ENCODE results near the gene JDP2.
"Not testable (repeated sequence)": the region's sequence is repeated elsewhere in the genome, so short reads cannot be mapped to it uniquely, and the experiment has no call there.

JDP2 gene

DNA sequence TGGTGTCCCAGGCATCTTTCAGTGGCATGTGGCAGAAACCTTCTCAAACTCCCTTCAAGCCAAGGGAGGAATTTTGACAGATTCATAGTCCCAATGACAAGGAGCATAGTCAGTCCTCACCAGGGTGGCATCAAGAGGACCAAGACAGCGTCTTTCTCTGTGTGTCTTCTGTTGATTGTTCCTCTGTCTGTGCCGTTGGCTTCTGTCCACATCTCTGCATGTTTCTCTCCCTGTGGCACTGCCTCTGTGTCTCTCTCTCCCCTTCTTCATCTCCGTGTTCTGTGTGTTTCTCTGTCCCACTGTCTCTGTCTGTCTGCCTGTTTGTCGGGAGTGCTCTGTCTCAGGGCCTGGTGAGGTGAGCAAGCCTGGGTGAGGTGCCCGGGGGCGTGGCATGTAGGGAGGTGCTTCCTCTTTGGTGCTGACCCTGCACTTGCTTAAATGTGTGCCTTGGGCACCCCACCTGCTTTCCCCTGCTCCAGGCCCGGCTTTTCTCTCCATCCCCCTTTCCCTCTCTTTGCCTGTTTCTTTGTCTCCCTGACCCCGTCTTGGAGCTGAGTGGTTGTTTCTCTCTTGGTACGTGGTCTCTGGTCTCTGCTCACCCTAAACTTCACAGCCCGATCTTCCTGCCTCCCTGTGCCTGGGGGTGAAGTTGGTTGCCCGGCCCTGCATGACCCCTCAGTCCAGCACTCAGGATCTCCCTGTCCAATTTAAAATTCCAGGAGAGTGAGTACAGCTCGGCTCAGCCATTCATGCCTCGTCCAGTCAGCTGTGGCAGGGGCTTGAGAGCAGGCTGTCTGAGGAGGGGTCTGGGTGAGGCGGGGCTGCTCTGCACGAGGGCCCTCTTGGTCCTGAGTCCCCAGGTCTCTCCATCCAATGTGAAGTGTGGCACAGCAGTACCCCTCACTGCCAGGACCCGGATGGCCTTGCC lies 28.5 kb downstream of the JDP2 start:
- DNase-seq (ENCODE audit: low spot score): no peak

DNA sequence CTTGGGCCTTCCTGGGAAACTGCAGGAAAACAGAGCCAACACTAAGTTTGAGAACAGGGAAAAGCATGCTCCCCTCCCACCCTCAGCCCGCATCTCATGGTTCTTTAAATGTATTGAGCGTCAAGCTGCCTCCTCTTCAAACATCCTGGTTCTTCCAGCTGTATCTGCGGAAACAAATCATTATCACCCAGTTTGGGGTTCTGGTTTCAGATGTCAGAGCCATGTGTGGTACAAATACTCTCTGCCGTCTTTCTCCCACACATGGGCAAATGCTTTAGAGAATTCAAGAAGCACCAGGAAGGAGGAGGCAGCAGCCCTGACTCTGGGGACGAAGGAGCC lies 29.1 kb downstream of the JDP2 start:
- no peak for DNase-seq (ENCODE audit: low spot score)

DNA sequence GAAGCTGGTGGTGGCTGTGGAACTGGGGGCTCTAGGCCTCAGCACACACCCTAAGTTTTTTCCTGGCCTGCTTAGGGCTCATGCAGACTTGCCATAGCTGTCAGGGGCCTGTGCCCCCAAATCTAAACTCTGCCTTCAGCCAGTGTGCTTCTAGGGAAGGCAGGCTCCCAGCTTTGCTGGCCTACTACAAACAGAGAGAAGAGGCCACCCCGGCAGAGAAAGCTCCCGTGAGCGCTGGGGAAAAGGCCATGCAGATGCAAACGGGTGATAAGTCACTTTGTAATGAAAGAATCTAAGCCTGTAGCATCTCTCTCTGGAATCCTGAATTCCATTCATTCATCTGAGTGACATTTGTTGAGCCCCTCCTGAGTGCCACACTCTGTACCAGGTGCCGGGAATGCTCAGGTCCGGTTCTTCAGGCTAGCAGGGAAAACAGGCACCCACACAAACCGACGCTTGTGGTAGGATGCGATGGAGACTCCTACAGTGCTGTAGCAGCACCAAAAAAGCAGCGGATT lies 29.9 kb downstream of the JDP2 start:
- DNase-seq (ENCODE audit: low spot score): no peak

- no peak for DNase-seq (ENCODE audit: low spot score)
These were observed 30.5 kb downstream of the JDP2 start for GRCh38 chr14:75458305-75458704.

DNA sequence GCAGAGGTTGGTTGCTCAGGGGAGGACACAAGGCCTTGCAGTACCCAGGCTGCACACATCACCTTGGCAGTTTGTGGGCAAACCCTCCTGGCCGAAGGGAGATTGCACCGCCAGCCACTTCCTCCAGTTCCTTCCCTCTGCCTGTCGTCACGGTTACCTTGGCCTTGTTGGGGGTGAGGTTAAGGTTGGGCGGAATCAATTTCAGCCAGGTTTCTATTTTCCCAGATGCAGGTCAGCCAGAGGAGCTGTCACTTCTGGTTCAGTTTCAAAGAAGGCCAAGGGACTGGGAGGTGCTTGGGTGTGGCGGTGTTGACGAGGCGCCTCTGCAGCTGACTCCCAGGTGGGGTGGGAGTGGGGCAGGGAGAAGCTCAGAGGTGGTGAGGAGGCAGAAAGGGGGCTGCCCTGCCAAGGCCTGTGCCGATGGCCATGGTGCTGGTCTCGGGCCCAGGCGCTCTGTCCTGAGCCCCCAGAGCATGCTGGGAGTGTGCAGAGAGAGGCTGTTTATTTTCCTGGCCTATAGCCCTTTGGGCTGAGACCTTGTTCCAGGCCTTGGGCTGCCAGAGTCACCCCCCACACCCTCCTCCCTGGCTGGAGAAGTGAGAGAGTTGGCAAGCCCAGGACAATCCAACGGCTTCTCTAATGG lies 31.4 kb downstream of the JDP2 start:
- no peak for DNase-seq (ENCODE audit: low spot score)

DNA sequence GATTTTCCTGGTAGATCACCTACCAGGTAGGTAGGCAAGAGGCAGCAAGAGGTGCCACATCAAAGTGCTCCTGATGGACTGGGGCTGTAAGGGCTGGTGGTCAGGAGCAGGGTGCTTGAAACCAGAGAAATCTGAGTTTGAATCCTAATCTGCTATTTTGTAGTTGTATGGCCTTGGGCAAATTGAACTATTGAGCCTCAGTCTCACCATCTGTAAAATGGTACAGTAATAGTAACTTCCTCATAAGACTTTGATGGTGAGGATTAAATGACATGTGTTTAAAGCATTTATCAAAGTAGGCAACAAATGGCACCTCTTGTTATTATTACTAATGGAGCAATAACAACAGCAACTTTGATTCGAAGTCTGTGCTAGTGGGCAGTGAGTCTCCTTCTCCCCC lies 32.0 kb downstream of the JDP2 start:
- no peak for DNase-seq (ENCODE audit: low spot score)

GRCh38 chr14:75460394-75460793 lies 32.6 kb downstream of the JDP2 start:
- no peak for DNase-seq (ENCODE audit: low spot score)

DNA sequence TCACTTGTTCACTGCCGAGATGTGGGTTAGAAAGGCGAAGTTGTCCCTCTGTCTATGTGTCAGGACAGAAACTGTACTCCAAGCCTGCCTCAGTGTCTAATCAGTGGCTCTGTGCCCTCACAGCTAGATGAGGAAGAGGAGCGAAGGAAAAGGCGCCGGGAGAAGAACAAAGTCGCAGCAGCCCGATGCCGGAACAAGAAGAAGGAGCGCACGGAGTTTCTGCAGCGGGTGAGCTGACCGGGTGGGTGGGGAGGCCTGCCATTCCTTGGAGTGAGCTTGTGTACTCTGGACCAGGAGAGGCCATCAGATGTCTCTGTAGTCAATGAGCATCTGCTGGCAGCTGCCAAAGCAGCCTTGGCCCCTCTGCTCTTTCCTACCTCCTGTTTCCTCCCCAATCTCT lies 33.5 kb downstream of the JDP2 start:
- no peak for DNase-seq (ENCODE audit: low spot score)

- no peak for DNase-seq (ENCODE audit: low spot score)
These were observed 34.0 kb downstream of the JDP2 start for GRCh38 chr14:75461755-75462349.

DNA sequence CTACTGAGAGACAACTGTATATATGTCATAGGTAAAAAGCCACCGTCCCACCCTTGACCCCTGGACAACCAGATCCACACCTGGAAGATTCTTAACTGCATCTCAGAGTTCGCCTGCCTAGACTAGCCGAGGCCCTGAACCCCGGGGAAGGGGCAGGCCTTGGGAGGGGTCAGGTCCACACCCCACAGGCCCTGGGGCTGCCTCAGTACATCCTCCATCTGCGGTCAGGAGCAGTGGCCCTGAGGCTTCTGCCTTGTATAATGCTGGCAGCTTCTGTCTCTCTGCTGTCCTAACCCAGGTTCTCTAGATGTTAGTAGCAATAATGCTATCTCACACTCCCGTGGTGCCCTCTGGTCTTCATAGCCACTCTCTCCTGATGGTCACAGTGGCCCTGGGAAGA lies 36.8 kb downstream of the JDP2 start:
- DNase-seq (ENCODE audit: low spot score): no peak

DNA sequence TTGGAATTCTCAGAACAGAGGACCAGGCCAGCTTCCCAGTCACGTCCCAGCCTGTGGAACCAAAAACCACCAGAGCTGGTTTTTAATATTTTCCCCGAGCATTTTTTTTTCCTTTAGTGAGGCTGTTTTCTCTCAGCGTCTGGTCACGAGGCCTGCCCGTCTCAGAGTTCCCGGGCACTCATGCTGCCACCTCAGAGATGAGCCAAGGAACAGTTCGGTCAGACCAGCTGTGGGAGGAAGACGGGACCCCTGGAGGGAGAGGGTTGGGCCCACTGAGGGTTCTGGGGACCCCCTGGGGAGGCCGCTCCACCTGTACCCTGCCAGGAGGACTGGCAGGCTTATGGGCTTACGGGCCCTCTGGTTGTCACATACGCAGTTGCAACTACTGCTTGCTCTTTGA lies 39.9 kb downstream of the JDP2 start:
- DNase-seq (ENCODE audit: low spot score): no peak

DNA sequence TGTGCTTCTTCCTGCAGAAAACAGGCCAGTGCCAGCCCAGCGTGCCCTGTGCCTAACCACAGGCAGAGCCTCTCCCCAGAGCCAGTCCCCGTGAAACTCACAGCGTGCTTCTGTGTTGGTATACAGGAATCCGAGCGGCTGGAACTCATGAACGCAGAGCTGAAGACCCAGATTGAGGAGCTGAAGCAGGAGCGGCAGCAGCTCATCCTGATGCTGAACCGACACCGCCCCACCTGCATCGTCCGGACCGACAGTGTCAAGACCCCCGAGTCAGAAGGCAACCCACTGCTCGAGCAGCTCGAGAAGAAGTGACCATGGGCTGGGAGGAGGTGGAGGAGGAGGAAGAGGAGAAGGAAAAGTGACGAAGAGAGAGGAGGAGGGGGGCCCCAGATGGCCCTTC lies 41.3 kb downstream of the JDP2 start:
- DNase-seq (ENCODE audit: low spot score): no peak

GRCh38 chr14:75469606-75470237 lies 41.9 kb downstream of the JDP2 start:
- no peak for DNase-seq (ENCODE audit: low spot score)

DNA sequence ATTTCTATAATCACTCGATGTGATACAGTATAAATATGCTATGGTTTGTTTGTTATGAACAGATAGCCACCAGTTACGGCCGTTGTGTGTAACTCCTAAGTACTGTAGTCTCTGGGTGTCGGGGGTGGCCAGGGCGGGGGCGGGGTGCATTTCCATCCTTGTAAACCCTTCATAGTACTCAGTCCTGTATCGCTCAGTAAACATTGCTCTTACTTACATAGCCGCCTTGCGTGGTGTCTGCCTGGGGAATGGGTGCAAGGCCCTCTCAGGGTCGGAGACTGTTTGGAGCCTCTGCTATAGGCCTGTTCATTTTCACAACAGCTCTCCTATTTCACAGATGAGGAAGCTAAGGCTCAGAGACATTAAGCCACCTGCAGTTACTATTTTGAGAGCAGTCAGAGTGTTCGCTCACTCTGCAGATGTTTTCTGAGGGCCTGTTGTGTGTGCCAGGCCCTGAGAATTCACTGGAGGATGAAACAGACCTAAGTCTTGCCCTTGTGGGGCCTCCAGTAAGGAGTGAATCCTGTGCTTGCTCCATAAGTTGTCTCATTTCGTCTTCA lies 42.5 kb downstream of the JDP2 start:
- DNase-seq (ENCODE audit: low spot score): no peak

DNA sequence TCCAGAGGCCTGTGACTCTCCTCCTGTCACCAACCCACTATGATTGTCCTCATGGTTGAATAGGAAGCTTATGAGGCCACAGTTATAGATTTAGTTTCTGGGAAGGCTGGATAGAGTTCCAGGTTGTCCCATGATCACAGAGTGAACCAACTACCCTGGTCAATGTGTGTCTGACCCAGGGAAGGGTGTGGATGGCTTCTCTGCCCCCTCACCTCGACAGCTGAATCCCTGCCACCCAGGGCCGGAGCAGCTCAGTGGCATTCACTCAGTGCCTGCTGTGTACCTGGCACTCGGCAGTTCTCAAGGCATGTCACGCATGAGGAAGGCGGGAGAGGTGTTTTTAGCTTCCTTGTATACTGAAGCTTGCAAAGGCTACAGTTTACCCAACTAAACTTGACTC lies 43.2 kb downstream of the JDP2 start:
- DNase-seq (ENCODE audit: low spot score): no peak

- DNase-seq (ENCODE audit: low spot score): not testable (repeated sequence)
These were observed 46.3 kb downstream of the JDP2 start for GRCh38 chr14:75474127-75474526.

- no peak for DNase-seq (ENCODE audit: low spot score)
These were observed 48.6 kb downstream of the JDP2 start for GRCh38 chr14:75476274-75476995.

DNA sequence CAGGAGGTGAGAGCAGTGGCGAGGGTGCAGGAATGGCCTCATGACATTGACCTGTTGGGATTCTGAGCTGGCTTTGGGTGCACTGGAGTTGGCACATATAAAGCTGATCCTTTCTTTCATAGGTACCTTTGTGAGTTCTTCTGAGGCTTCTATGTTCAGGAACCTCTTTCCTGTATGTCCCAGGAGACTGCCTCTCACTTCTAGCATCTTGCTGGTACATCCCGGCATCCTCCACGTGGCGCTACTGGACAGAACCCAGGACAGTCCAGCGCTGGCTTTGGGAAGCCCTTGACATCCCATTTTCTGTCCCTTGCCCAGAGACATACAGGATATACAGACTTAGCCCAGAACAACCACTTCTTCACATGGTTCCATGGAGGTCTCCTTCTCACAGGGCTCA lies 50.1 kb downstream of the JDP2 start:
- no peak for DNase-seq (ENCODE audit: low spot score)

DNA sequence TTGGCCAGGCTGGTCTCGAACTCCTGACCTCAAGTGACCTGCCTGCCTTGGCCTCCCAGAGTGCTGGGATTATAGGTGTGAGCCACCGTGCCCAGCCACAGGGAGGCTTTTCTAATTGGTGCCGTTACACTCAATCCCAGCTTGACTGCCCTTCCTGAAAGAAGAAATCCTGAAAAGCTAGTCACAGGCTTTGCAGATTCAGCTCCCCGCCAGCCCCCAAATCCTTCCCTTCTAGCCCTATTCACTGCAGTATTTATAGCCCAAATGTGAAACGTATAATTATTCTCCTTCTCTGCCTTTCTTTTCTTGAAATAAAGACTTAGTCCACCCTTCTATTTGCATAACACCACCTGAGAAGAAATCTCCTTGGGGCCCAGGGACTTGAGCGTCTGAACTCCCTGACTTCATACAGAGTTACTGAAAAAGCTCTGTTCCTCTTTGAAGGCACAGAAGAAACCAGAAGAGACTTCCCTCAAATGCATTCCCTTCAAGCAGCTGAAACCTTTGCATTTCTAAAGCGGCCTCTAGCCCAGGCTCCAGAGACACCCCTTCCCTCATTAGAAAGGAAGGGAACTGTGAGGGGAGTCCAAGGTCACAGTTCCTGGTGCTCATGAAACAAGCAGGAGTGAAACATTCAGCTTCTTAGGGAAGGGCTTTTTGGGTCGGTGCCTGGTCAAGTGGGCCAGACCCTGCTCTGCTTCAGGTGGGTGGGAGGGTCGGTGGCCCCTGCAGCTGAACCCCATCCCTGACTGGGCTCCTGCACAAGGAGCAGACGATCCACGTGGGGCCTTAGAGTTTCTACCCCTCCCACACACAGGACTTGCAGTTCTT lies 52.2 kb downstream of the JDP2 start:
- no peak for DNase-seq (ENCODE audit: low spot score)

DNA sequence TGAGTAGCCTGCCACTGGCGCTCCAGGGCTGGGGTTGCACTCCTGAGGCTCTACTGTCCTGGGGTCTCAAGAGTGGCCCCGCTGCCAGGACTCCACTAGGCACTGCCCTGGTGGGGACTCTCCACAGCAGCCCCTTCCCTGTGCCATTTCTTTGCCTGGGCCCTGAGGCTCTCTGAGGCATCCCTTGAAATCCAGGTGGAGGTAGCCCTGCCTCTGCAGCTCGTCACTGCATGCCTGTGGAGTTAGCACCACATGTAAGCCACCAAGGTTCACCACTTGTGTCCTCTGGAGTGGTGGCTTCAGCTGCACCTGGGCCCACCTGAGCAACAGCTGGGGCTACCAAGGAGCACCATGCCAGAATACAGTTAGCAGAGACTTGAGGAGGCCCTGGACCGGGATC lies 54.5 kb downstream of the JDP2 start:
- DNase-seq (ENCODE audit: low spot score): no peak
